Activated naive CD4-positive, alpha-beta T cell (primary cell): ENCODE data around the gene DDR2.
"Not testable (repeated sequence)": the region's sequence is repeated elsewhere in the genome, so short reads cannot be mapped to it uniquely, and the experiment has no call there.

Experiments used
- DNase-seq, 4 experiments: peaks; one replicate each; lab custom pipeline; 2025; lab: John Stamatoyannopoulos, UW

Gene DDR2

DNA sequence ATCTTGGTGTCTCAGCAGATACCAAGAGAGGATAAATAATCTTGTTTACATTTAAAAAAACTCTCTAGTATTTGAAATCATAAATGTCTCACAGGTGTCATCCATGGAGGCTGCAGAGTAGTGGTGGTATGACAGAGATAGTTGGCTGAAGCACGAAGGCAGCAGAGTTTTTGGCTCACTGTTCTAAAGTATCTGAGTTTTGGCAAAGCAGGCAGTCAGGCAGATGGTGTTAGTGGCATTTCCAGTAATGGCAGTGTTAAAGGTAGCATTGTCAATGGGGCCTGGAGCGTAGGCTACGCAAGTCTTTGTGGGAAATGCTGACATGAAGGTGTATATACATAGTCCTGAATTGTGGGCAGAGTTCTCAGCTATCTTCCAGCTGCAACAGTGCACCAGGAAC, 89.8 kb downstream of the DDR2 start:
- no peak for DNase-seq

DNA sequence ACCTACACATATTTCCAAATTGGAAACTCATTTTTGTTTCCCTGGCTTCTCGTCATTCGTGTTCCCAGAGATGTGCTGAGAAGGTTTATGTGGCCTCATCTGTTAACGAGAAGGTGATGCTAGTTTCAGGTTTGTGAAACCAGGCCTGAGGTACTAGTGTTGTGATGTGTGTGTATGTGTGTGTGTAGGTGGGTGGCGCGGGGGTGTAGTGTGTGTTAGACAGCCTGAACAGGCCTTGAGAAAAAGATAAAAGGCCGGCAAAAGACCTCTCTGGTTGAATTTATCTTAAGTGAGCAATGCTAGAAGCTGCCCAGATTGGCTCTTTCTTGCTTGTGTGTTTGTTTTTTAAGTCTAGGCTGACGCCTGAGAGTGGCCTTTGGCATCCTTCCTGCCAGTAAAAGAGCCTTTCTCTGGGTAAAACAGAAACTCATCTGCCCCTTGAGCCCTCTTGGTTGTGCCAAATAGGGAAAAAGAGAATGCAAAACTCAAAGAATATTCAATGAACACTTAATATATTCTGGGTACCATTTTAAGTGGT, 92.4 kb downstream of the DDR2 start:
- no peak for DNase-seq

DNA sequence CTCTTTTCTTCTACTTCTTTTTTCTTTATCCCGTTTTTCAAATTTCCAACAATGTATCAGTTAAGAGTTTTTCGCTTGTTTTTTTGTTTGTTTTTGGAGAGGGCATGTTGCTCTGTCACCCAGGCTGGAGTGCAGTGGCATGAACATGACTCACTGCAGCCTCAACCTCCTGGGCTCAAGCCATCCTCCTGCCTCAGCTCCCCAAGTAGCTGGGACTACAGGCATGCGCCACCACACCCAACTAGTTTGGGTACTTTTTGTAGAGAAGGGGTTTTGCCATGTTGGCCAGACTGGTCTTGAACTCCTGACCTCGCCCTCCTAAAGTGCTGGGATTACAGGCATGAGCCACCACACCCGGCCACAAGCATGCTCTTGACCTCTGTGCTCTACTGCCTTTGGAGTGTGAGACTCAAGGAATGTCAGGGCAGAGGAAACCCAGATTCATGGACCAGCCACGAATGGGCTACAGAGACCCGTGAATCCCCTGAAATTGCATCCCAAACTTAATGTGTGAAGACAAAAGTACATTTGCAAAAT, 93.1 kb downstream of the DDR2 start:
- no peak for DNase-seq

DNA sequence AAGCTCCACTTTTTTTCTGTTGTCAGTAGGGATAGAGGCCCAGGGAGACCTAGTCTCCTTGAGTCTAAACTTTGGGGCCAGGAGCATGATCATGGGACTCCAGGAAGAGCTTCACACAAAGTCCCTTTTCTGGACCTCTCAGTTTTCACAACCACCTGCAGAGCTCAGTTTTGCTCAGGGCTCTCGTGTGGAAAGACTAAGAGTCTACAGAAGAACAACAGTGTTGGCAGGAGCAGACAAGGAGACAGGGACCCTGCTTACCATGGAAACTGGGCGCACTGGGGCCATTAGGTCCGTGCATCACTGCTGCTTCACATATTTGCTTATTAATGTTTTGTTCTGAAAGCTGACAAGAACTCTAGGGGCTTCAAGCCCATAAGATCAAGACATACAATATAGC, 94.3 kb downstream of the DDR2 start:
- no peak for DNase-seq

DNA sequence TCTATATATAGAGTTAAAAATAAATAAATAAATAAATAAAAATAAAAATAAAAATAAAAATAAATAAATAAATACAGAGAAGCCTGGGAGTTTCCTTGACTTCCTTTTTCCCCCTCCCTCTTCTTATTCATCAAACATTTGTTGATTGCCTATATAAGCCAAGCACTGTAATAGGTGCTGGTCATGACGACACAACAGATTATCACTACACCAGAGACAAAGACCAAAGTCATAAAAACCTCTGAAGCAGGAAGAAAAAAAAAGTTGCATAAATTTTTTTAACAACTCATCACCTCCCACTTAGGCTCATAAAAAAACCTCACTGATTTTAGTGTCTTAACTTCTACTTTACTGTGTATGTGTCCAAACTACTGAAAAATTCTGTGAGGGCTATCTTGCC, 95.2 kb downstream of the DDR2 start:
- not testable (repeated sequence) for DNase-seq

DNA sequence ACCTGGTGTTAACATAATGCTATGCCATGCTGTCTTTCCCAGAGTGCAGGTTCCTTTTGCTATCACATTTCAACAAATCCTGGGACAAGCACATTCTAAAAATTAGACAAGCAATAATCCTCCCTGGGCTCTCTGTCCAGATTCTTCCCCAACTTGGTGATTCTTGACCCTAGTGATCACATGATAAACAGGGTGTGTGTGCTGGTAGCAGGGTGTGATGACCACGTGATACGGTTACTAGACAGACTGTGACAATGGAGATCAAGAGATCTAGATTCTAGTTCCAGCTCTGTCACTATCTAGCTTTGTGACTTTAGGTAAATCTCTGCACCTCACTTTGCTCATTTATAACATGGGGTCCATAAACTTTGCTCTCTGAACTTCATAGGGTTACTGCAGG, 96.3 kb downstream of the DDR2 start:
- no peak for DNase-seq

DNA sequence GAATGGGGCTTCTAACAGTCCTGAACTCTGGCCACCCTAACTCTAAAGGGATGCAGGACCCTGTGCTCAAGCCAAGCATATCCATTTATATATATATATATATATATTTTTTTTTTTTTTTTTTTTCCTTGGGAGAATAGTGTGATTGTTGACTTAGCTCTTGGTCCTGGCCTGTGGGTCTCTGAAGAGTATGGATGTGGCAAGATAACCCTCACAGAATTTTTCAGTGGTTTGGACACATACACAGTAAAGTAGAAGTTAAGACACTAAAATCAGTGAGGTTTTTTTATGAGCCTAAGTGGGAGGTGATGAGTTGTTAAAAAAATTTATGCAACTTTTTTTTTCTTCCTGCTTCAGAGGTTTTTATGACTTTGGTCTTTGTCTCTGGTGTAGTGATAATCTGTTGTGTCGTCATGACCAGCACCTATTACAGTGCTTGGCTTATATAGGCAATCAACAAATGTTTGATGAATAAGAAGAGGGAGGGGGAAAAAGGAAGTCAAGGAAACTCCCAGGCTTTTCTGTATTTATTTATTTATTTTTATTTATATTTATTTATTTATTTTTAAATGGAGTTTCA, 97.0 kb downstream of the DDR2 start:
- not testable (repeated sequence) for DNase-seq

DNA sequence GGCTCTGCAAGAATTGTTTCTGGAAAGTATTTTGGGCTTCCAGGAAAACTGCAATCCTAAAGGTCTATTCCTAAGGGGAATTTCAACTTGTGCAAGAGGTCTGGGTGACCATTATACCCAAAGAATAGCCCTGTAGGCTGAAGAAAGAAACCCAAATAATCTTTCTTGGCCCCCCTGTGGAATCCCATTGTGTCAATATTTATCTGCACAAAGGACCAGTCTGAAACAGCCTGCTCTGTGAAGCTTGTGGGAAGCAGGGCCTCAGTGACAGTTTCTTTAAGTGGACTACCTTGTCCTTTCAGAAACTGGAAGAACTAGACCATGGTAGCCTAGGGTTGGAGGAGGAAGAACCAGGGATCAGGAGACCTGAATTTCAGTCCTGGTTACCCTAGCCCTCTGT, 99.8 kb downstream of the DDR2 start:
- no peak for DNase-seq

DNA sequence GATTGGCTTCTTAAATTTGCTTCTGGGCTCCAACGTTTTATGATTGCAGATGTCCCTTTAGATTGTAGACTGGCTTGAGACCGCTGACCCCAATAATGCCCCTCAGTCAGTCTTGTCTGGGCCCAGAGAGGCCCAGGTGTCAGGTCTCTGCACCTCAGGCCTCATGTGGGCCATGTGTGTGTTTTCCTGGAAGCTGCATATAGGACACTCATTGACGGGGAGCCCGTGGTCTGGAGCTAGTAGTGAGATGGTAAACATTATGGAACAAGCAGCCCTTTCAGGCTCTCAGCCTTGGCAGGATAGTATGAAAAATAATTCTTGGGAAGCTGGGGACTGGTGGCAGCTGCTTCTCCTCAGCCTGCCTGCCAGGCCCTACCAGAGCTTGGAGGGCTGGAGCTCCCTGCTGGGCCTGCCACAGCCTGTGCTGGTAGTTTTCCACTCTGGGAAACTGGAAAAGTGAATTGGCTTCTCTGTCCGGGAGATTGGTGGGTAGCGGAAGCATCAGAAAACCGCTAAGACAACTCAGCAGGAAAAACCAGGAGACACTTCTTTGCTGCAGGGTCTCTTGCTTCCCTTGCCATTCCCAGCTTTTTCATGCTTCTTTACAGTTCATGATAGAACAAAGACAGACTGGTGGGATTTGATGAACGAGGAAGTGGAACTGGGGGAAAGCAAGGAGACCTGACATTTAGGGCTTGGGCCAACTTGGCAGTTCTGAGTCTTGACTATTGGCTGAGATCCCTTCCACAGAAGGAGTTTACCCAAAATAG, 100.5 kb downstream of the DDR2 start:
- no peak for DNase-seq

DNA sequence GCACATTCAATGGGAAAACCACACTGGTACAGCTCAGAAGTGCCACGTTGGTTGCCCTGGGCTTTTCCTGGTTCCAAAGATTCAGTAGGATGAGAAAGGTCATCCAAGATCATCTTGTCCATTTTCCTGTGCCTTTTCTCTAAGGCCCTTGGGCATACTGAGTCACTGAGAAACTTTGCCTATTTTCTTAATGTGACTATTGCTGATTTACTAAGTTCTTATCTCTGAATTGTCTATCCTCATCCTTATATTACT, 101.0 kb downstream of the DDR2 start:
- DNase-seq = no peak

DNA sequence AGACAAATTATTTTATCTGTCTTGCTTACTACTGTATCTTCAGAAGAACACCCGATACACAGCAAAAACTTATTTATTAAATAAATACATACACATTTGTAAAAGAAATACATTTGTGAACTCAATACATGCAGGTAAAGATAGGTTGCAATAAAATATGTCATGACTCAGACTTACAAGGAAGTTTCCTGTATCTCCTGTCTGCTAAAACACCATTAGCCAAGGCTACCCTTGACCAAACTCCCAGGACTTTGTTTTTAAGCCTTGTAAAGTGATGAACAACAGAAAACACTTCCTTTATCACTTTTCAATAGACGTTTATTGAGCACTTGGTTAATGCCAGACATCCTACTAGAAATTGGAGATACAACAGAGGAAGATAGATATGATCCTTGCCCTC, 101.8 kb downstream of the DDR2 start:
- no peak for DNase-seq

DNA sequence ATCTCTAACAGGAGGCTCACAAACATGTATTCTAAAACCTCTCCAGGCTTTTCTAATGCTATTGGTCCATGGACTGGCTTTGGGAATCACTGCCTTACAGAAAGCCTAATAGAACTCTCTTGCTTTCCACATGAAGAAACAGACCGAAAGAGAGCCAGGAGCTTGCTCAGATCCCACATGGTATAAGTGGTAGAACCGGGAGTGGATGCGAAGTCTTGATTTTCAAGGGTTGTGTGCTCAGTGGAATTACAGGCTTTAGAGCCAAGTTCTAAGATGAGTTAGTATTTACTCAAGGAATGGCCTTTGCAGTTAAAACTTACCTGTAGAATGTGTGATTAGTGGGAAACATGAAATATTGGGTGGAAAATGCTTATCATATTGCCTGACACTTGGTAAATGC, 103.9 kb downstream of the DDR2 start:
- no peak for DNase-seq

DNA sequence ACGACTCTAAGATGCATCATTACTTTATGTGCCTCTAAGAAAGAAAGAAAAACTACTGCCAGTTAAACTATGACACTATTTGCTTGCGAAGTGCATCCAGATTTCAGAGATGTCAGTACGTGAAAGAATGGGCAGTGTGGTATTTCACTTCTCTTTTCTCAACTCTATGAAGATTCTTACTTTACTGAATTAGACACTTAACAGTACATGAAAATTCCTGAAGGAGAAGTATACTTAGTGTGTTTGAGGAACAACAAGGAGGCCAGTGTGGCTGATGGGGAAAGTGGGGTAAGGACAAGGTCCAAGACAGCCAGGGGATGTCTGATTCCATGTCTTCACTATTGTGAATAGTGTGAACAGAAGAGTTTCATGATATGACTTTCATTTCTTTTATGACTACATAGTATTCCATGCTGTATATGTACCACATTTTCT, 104.4 kb downstream of the DDR2 start:
- DNase-seq = no peak

DNA sequence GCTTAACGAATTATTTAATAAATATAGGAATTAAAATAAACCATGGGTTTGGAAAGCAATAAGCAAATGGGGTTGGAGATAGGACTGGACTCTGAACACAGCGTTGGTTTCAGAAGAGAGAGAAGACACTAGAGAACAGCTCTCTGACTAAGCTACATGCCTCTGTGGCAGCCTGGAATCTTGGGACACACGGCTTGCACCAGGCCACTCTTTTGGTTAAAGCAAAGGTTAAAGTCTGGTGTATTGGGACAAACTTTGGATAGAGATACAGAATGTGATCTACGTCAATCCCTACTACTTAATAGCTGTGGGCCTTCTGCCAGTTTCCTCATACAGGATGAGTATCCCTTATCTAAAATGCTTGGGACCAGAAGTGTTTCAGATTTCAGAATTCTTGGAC, 108.5 kb downstream of the DDR2 start:
- no peak for DNase-seq

DNA sequence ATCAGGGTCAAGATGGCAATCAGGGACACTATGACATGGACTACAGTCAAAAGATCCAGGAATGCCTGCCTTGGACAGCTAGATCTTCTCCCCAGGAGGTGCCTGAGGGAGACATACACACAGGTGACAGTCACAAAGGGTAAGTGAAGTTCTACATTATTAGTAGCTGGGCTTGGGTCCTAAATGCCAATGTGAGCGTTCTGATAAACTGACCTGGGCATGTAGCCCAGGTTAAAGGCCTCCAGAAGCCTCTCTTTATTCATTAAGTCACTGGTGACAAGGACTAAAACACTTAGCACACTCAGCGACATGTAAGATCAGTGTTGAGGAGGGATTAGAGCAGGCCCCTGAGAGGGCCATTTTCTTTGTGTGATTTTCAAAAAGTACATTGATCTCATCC, 109.3 kb downstream of the DDR2 start:
- DNase-seq = no peak

DNA sequence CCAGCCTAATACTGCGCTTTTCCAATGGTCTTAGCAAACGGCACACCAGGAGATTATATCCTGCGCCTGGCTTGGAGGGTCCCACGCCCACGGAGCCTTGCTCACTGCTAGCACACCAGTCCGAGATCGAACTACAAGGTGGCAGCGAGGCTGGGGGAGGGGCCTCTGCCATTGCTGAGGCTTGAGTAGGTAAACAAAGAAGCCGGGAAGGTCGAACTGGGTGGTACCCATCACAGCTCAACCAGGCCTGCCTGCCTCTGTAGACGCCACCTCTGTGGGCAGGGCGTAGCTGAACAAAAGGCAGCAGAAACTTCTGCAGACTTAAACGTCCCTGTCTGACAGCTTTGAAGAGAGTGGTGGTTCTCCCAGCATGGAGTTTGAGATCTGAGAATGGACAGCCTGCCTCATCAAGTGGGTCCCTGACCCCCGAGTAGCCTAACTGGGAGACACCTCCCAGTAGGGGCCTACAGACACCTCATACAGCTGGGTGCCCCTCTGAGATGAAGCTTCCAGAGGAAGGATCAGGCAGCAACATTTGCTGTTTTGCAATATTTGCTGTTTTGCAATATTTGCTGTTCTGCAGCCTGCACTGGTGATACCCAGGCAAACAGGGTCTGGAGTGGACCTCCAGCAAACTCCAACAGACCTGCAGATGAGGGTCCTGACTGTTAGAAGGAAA, 114.1 kb downstream of the DDR2 start:
- not testable (repeated sequence) for DNase-seq

DNA sequence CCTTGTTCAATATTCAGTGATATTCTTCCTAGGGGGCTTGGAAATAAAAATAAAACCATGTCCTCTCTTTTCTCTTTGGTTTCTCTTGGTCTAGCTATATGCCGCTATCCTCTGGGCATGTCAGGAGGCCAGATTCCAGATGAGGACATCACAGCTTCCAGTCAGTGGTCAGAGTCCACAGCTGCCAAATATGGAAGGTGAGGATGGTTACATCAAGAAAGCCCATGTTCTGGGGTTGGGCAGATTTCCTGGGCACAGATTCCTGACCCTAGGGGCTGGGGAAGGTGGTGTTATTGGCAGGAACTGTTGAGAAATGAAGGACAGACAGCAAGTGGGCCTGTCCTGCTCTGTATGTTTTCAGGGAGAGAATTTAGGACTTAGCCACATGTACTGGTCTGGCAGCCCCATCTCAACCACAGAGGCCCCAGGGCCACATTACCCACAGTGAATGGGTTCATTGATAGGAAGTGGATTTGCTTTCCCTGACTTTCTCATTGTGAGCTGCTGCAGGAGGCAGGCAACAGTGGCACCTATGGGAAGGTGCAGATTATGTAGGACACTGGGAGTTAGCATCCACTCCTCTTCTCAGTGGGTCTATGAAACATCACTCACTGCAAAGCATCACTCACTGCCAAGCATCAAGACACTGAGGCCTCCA, 120.9 kb downstream of the DDR2 start:
- DNase-seq = no peak

DNA sequence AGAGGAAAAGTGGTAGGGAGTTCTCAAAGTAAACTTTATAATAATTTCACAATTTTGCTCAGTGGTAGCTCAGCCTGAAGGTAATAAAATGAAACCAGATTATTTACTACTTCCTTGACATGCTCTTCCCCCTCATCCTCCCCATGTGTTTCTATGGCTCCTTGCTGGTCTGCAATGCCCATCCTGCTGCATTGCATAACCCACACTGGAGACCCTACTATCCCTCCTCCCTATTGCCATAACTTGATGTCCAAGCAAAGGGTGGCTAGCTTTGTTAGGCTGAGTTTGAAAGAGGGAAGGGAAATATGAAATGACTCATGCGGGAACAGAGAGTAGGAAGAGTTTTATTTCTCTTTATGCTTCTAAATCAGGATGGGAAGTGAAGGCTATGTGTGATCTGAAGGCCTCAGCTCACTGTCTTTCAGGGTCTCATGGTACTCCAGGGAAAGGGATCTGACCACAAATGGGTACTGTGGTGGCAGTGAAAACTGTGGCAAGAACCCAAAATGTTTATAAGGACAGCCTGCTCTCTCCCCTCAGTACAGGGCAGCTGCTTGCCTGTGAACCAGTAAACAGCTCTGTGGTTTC, 121.8 kb downstream of the DDR2 start:
- DNase-seq = no peak

DNA sequence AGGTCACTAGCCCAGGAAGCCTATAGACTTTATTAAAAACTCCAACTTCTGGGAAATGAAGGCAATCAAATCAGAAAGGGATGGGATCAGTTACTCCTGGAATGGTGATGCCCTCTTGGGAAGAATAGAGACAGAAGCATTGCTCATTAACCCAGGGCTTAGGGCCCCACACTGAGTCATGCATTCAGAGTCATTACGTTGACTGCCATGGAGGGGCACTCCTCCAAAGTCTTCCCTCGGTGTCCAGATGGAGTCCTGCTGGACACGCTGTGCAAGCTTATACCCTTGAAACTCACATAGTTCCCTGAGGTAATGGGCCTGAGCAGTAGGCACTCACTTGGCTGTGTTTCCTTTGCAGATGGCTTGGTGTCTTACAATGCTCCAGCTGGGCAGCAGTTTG, 123.0 kb downstream of the DDR2 start:
- no peak for DNase-seq

DNA sequence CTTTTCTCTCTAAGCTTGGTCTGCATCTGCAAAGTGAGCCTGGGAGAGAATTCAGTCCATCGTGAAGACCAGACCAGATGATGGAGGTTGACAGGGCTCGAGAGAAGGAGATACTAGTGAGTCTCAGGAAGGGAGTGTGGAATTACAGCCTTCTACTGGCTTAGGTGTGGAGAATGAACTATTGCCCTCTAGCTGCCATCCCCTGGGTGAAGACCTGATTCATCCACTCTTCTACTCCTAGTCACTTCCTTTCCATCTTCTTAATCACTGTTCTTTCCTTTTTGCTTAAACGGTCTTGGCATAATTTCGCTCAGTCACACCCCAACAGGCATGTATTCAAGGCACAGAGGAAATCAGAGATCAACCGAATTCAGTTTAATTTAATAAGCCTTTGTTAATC, 124.3 kb downstream of the DDR2 start:
- DNase-seq = no peak

DNA sequence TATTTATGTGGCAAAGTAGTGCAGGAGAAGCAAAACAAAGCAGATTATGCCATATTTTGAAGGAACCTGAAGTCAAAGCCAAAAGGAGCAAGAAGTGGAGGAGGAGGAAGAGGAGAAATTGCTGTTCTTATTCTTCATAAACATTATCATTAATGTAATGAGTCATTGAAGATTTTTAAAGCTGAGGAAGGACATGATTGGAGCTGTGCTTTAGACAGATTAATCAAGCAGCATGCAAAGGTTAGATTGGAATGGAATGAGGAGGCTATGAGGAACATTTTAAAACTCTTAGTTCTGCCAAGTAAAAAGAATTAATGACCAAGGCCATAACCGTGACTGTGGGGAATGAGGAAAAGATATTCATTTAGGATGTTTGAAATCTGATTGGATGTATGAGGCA, 125.2 kb downstream of the DDR2 start:
- no peak for DNase-seq

DNA sequence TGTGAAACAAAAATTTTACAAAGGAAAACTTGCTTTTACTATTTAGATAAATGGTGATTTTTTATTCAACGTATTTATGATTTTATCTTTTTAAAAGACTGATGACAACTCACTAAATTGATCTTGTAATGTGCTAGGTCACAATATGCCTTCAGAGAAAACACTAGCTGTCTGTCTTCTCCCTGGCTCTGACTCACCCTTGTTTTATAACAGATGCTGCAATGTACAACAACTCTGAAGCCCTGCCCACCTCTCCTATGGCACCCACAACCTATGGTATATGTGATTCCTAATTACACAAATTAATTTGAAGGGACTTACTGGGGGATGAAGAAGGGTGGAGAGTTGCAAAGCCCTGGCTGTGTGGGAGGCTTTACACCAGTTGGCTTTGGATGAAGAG, 133.5 kb downstream of the DDR2 start:
- DNase-seq = no peak
